Tibial nerve (tissue), 4 donors: ENCODE data around the gene GRAMD4.

ENCODE experiments used
- CTCF ChIP-seq, 5 experiments: fragments of 200-600 bp in 3 of 5; fragments of 450-650 bp in 2 of 5; sonication (generic) in 3 of 5; IDR thresholded peaks; one replicate each; pipeline ENCODE4 v1.5.1; 2016 to 2019; ENCODE audit warnings: antibody characterized with exemption in 5 of 5, mild to moderate bottlenecking in 3 of 5, moderate library complexity in 2 of 5
- EP300 ChIP-seq, 2 donors: sonication (generic); formaldehyde crosslinking; IDR thresholded peaks; one replicate each; pipeline ENCODE4 v1.6.1; 2017; ENCODE audit warnings: antibody characterized with exemption in 2 of 2, mild to moderate bottlenecking in 1 of 2
- POLR2A ChIP-seq, 2 donors: fragments of 450-650 bp; IDR thresholded peaks; one replicate each; pipeline ENCODE4 v1.6.1; 2017; ENCODE audit warnings: antibody characterized with exemption in 2 of 2, mild to moderate bottlenecking in 2 of 2, moderate library complexity in 2 of 2

- no peak for TF ChIP-seq CTCF (IDR thresholded peaks at IDR 0.05)
- no peak for TF ChIP-seq POLR2A (IDR thresholded peaks at IDR 0.05)
- no peak for TF ChIP-seq EP300 (IDR thresholded peaks at IDR 0.05)
Observed at GRCh38 chr22:46586123-46586519, 34.1 kb upstream of the GRAMD4 start.
